ENCODE results near the gene SIAE. TPM values are rescaled to one million over a fixed set of nuclear protein-coding genes. Genes with fewer than 3 reads are reported as not detected.

Gene SIAE
- total RNA-seq, 1 donor = 4.3 TPM

- no peaks in the 10 kb centered on the region for H3K9me3 ChIP-seq (ENCODE audit: low read depth, low read length)
- peaks cover 3% of the 10 kb centered on the region for H3K27me3 ChIP-seq (ENCODE audit: insufficient read depth, low read length)
- no peak overlapping the region for H3K4me3 ChIP-seq (ENCODE audit: low read length)
- no peaks in the 10 kb centered on the region for H3K4me1 ChIP-seq (ENCODE audit: insufficient read depth, low read length)
Measured at GRCh38 chr11:124586238-124586860, 87.2 kb downstream of the SIAE start.

GRCh38 chr11:124584681-124585372, 88.7 kb downstream of the SIAE start:
- Histone ChIP-seq H3K27me3 (ENCODE audit: insufficient read depth, low read length) (peaks cover 3% of the 10 kb centered on the region), H3K9me3 (ENCODE audit: low read depth, low read length) (no peaks in the 10 kb centered on the region), H3K4me1 (ENCODE audit: insufficient read depth, low read length) (no peaks in the 10 kb centered on the region), H3K4me3 (ENCODE audit: low read length) (no peak overlapping the region)

DNA sequence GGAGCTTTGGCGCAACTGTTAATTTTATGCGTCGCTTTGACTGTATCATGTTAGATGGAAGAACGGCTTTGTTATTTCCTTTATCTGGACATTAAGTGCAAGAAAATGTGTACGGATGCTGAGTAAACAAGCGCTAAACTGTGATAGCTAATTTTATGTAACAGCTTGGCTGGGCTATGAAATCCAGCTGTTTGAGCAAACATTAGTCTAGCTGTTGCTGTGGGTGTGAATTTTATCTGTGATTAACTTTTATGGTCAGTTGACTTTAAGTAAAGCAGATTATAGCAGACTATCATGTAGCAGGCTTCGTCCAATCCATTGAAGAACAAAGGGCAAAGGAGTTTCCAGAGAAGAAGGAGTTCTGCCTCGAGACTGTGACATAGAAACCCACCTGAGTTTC, 89.8 kb downstream of the SIAE start:
- Histone ChIP-seq H3K27me3 (ENCODE audit: insufficient read depth, low read length) (peaks cover 3% of the 10 kb centered on the region), H3K4me1 (ENCODE audit: insufficient read depth, low read length) (no peaks in the 10 kb centered on the region), H3K4me3 (ENCODE audit: low read length) (no peak overlapping the region)

More for the DNA sequence above, 89.8 kb downstream of the SIAE start:
- H3K9me3 ChIP-seq (ENCODE audit: low read depth, low read length) = no peaks in the 10 kb centered on the region

Other genes starting within 250 kb of the SIAE start
- not detected for gene OR8B4, start 248.9 kb downstream of the SIAE start, total RNA-seq
- gene OR8B8, start 228.0 kb downstream of the SIAE start, total RNA-seq = not detected
- gene OR8B12, start 130.1 kb downstream of the SIAE start, total RNA-seq = not detected
- not detected for gene OR8A1, start 103.7 kb downstream of the SIAE start, total RNA-seq
- not detected for gene PANX3, start 62.3 kb downstream of the SIAE start, total RNA-seq
- gene TBRG1, start 50.9 kb downstream of the SIAE start, total RNA-seq = 39.7 TPM
- gene SPA17, start 165 bp upstream of the SIAE start, total RNA-seq = 1.7 TPM
- gene NRGN, start 66.2 kb upstream of the SIAE start, total RNA-seq = 58.9 TPM
- gene VSIG2, start 78.5 kb upstream of the SIAE start, total RNA-seq = 0.42 TPM
- 9.4 TPM for gene ESAM, start 88.6 kb upstream of the SIAE start, total RNA-seq
- 3.6 TPM for gene MSANTD2, start 126.7 kb upstream of the SIAE start, total RNA-seq
- gene ROBO3, start 191.7 kb upstream of the SIAE start, total RNA-seq = 6.2 TPM
- 0.31 TPM for gene ROBO4, start 224.1 kb upstream of the SIAE start, total RNA-seq
- gene HEPN1, start 245.5 kb upstream of the SIAE start, total RNA-seq = not detected